ENCODE data around the gene BLCAP. TPM values are rescaled to one million over a fixed set of nuclear protein-coding genes. Genes with fewer than 3 reads are reported as not detected.

The BLCAP gene
- total RNA-seq, 4 donors from 2014 or later = 63.9 to 152 (median 107) TPM

- no peak for TF ChIP-seq CTCF (IDR thresholded peaks at IDR 0.05; ENCODE audit: low read depth)
These were observed 20.2 kb upstream of the BLCAP start for GRCh38 chr20:37547912-37548311.

GRCh38 chr20:37545516-37545915, 17.8 kb upstream of the BLCAP start:
- TF ChIP-seq CTCF (IDR thresholded peaks at IDR 0.05; ENCODE audit: low read depth) = no peak

- TF ChIP-seq CTCF (IDR thresholded peaks at IDR 0.05; ENCODE audit: low read depth) = no peak
These were observed 16.7 kb upstream of the BLCAP start for GRCh38 chr20:37544386-37544785.

GRCh38 chr20:37543828-37544227, 16.2 kb upstream of the BLCAP start:
- no peak for TF ChIP-seq CTCF (IDR thresholded peaks at IDR 0.05; ENCODE audit: low read depth)

GRCh38 chr20:37542281-37542680, 14.6 kb upstream of the BLCAP start:
- TF ChIP-seq CTCF (IDR thresholded peaks at IDR 0.05; ENCODE audit: low read depth) = no peak

- TF ChIP-seq CTCF (IDR thresholded peaks at IDR 0.05; ENCODE audit: low read depth) = no peak
These were observed 13.7 kb upstream of the BLCAP start for GRCh38 chr20:37541326-37541725.

GRCh38 chr20:37540001-37540400, 12.3 kb upstream of the BLCAP start:
- no peak for TF ChIP-seq CTCF (IDR thresholded peaks at IDR 0.05; ENCODE audit: low read depth)
